Measurements from ENCODE around the gene WWOX.
A peak's percentile ranks its signal among the peaks of the same experiment; 100 is the strongest.

Gene WWOX

GRCh38 chr16:78551487-78552085 is 452.1 kb downstream of the WWOX start:
- no peak for DNase-seq

- no peak for DNase-seq
Observed at GRCh38 chr16:78552106-78552675, 452.7 kb downstream of the WWOX start.

- no peak for DNase-seq
Observed at GRCh38 chr16:78552716-78553115, 453.3 kb downstream of the WWOX start.

- no peak for DNase-seq
Observed at GRCh38 chr16:78553268-78554039, 454.0 kb downstream of the WWOX start.

- no peak for DNase-seq
Observed at GRCh38 chr16:78556421-78556820, 457.0 kb downstream of the WWOX start.

GRCh38 chr16:78560997-78561396 is 461.5 kb downstream of the WWOX start:
- no peak for DNase-seq

- no peak for DNase-seq
Observed at GRCh38 chr16:78562111-78562510, 462.7 kb downstream of the WWOX start.

GRCh38 chr16:78562650-78563049 is 463.2 kb downstream of the WWOX start:
- DNase-seq, result no peak

GRCh38 chr16:78563905-78564304 is 464.5 kb downstream of the WWOX start:
- DNase-seq, result no peak

GRCh38 chr16:78566397-78567073 is 467.1 kb downstream of the WWOX start:
- peak; percentile 9 for DNase-seq

- no peak for DNase-seq
Observed at GRCh38 chr16:78570399-78571141, 471.1 kb downstream of the WWOX start.

GRCh38 chr16:78571434-78571833 is 472.0 kb downstream of the WWOX start:
- DNase-seq, result no peak

- no peak for DNase-seq
Observed at GRCh38 chr16:78571898-78572358, 472.5 kb downstream of the WWOX start.

- no peak for DNase-seq
Observed at GRCh38 chr16:78574571-78574970, 475.1 kb downstream of the WWOX start.

GRCh38 chr16:78576941-78577340 is 477.5 kb downstream of the WWOX start:
- no peak for DNase-seq

- DNase-seq, result no peak
Observed at GRCh38 chr16:78577630-78578029, 478.2 kb downstream of the WWOX start.

- no peak for DNase-seq
Observed at GRCh38 chr16:78579020-78579419, 479.6 kb downstream of the WWOX start.

GRCh38 chr16:78583441-78583840 is 484.0 kb downstream of the WWOX start:
- no peak for DNase-seq

- no peak for DNase-seq
Observed at GRCh38 chr16:78584213-78584860, 484.9 kb downstream of the WWOX start.

GRCh38 chr16:78584991-78585390 is 485.5 kb downstream of the WWOX start:
- no peak for DNase-seq

- no peak for DNase-seq
Observed at GRCh38 chr16:78589331-78589730, 489.9 kb downstream of the WWOX start.

- no peak for DNase-seq
Observed at GRCh38 chr16:78591682-78592103, 492.2 kb downstream of the WWOX start.

All from CD4-positive, alpha-beta T cell treated with Interleukin-10 for 1 hour (primary cell).